Measurements from ENCODE around the gene CDKAL1.

CDKAL1 gene

DNA sequence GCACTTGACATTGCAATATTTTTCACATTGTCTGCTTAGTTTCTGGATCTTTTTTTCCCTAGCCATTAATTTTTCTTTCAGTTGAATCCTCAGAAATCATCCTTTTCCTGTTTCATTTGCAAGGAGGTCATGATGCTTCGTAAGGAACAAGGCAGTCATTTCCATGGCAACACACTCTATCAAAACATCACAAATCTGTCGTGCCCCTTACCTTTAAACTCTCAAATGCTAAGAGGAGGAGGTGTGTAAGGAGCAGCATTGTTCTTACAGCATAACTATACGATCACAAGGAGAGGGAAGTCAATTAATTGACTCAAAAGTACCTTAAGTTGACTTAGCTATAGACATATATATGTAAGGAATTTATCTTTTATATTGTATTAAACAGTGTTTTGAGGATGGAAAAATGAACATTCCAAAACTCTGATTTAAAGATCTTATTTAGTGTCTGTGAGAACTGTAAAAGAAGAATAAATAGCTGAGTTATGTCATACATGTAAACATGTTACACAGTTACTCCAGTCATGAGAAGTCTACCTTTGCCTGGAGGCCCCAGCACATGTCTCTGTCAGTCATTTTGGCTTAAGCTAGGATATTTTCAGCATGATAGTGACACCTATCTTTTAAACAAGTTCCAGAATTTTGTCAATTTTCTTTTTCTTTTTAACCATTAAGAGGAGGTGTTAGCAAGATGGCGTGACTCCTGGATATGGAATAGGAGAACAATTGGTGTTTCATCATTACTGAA lies 41.6 kb downstream of the CDKAL1 start:
- Histone ChIP-seq H3K27me3 (replicated peaks; ENCODE audit: control insufficient read depth, insufficient read depth, low read length) (no peaks in the 10 kb centered on the region), H3K4me3 (replicated peaks; ENCODE audit: low read depth, low read length) (no peak overlapping the region), H3K36me3 (ENCODE audit: control insufficient read depth, insufficient read depth, low read length) (no peaks in the 10 kb centered on the region)
- DNase-seq (ENCODE audit: extremely low read depth, insufficient read length) = no peak
- TF ChIP-seq, protein P1, sequence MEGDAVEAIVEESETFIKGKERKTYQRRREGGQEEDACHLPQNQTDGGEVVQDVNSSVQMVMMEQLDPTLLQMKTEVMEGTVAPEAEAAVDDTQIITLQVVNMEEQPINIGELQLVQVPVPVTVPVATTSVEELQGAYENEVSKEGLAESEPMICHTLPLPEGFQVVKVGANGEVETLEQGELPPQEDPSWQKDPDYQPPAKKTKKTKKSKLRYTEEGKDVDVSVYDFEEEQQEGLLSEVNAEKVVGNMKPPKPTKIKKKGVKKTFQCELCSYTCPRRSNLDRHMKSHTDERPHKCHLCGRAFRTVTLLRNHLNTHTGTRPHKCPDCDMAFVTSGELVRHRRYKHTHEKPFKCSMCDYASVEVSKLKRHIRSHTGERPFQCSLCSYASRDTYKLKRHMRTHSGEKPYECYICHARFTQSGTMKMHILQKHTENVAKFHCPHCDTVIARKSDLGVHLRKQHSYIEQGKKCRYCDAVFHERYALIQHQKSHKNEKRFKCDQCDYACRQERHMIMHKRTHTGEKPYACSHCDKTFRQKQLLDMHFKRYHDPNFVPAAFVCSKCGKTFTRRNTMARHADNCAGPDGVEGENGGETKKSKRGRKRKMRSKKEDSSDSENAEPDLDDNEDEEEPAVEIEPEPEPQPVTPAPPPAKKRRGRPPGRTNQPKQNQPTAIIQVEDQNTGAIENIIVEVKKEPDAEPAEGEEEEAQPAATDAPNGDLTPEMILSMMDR (IDR thresholded peaks at IDR 0.05; ENCODE audit: insufficient read depth, low read length, poor library complexity, severe bottlenecking) = no peak

DNA sequence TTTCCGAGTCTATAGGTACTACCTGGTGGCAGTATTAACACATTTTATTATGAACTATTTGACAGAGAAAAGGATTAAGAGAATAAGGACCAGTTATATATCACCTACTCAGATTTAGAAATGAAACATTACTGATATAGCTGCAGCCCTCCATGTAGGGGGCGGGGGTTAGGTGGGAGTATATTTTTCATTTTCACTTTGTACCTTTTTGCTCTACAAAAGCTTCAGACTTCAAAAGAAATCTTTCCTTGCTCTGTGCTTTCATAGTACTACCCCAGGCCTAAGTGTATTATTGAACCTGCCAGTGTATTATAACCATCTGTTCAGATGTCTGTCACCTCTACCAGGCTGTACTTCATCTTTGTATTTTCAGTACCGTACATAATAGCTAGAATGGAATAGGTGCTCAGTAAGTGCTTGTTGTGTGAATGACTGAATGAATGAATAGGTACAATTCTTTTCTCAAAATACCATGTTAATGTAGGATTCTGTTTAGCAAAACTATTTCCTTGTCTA lies 43.0 kb downstream of the CDKAL1 start:
- no peak for DNase-seq (ENCODE audit: extremely low read depth, insufficient read length)
- H3K36me3 ChIP-seq (ENCODE audit: control insufficient read depth, insufficient read depth, low read length) = no peaks in the 10 kb centered on the region
- TF ChIP-seq, protein P1 (IDR thresholded peaks at IDR 0.05; ENCODE audit: insufficient read depth, low read length, poor library complexity, severe bottlenecking) = no peak
- no peak overlapping the region for H3K4me3 ChIP-seq (replicated peaks; ENCODE audit: low read depth, low read length)
- no peaks in the 10 kb centered on the region for H3K27me3 ChIP-seq (replicated peaks; ENCODE audit: control insufficient read depth, insufficient read depth, low read length)

DNA sequence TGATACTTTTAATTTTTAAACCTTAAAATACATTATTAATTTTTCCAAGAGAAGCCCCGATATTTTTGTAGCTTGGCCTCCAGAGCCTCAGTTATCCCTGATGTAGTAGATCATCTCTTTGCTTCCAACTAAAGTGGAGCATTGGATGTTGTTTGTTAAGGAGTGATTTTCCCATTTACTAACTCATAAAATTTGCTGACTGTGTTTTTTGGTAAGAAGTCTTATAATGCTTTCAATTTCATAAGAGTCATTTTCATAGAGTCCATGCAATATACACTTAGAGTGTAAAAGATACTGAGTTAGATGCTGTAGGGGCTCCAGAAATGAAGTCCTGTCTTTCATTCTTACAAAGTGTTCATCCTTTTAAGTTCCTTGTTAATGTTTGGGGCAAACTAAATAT lies 46.8 kb downstream of the CDKAL1 start:
- TF ChIP-seq, protein P1 (IDR thresholded peaks at IDR 0.05; ENCODE audit: insufficient read depth, low read length, poor library complexity, severe bottlenecking) = no peak
- Histone ChIP-seq H3K27me3 (replicated peaks; ENCODE audit: control insufficient read depth, insufficient read depth, low read length) (no peaks in the 10 kb centered on the region), H3K4me3 (replicated peaks; ENCODE audit: low read depth, low read length) (no peak overlapping the region), H3K36me3 (ENCODE audit: control insufficient read depth, insufficient read depth, low read length) (no peaks in the 10 kb centered on the region; the same call in 1 of the 2 replicates)
- DNase-seq (ENCODE audit: extremely low read depth, insufficient read length) = no peak

DNA sequence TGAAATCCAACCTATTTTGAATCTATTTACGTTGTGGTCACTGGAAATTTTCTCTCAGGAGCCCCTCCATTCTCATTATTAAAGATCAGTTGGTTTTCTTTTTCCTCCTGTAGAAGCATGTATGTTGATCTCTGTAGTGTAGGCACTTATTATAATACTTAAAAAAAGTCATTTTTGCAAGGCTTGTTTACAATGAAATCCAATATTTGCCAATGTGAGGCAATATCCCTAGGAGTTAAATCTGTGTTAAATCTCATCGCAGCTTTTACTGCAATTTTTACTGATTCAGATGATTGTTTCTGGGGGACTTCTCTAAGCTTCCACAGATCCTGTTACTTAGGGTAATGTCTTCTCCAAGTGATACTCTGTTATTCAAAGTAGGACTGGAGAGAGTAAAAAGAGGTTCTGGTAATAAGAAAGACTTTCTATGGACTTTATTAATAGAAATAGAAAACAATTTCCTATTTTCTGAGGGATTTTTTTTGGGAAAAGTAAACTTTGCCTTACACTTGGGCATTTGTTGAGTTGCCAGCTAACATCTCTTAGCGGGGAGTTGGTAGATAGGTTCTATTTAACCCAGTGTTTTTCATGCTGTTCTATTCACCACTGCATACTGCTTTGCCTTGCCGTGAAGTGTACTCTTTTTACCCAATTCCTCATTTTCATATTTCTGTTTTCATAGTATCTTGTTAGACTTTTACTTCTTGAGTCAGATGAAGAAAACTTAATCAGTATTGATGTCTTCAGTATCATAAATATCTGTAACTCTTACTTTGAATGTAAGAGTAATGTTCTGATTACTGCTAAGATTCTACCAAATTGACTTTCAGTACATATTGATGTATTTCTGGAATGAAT lies 48.6 kb downstream of the CDKAL1 start:
- no peak for DNase-seq (ENCODE audit: extremely low read depth, insufficient read length)
- H3K27me3 ChIP-seq (replicated peaks; ENCODE audit: control insufficient read depth, insufficient read depth, low read length) = no peaks in the 10 kb centered on the region
- TF ChIP-seq, protein P1 (IDR thresholded peaks at IDR 0.05; ENCODE audit: insufficient read depth, low read length, poor library complexity, severe bottlenecking) = no peak
- H3K36me3 ChIP-seq (ENCODE audit: control insufficient read depth, insufficient read depth, low read length) = no peaks in the 10 kb centered on the region; the same call in 1 of the 2 replicates
- no peak overlapping the region for H3K4me3 ChIP-seq (replicated peaks; ENCODE audit: low read depth, low read length)

DNA sequence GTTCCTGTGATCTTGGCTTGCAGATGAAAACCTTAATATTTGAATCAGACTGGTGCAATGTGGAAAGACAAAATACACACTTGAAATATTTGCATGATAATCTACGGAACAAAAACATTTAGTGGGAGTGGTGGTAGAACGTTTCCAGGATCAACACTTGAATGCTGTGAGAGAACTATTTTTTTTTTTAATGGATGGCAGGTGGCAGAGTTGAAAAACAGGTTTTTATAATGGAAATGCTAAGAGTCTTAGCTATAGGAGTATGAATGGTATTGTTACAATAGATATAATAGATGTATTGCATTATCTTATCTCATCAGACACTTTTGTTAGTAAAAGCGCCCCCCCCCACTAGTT lies 49.2 kb downstream of the CDKAL1 start:
- DNase-seq (ENCODE audit: extremely low read depth, insufficient read length) = no peak
- TF ChIP-seq, protein P1 (IDR thresholded peaks at IDR 0.05; ENCODE audit: insufficient read depth, low read length, poor library complexity, severe bottlenecking) = no peak
- no peaks in the 10 kb centered on the region for H3K27me3 ChIP-seq (replicated peaks; ENCODE audit: control insufficient read depth, insufficient read depth, low read length)
- H3K4me3 ChIP-seq (replicated peaks; ENCODE audit: low read depth, low read length) = no peak overlapping the region
- no peaks in the 10 kb centered on the region; the same call in 1 of the 2 replicates for H3K36me3 ChIP-seq (ENCODE audit: control insufficient read depth, insufficient read depth, low read length)
